ENCODE results near the gene HCN2.

Gene HCN2

DNA sequence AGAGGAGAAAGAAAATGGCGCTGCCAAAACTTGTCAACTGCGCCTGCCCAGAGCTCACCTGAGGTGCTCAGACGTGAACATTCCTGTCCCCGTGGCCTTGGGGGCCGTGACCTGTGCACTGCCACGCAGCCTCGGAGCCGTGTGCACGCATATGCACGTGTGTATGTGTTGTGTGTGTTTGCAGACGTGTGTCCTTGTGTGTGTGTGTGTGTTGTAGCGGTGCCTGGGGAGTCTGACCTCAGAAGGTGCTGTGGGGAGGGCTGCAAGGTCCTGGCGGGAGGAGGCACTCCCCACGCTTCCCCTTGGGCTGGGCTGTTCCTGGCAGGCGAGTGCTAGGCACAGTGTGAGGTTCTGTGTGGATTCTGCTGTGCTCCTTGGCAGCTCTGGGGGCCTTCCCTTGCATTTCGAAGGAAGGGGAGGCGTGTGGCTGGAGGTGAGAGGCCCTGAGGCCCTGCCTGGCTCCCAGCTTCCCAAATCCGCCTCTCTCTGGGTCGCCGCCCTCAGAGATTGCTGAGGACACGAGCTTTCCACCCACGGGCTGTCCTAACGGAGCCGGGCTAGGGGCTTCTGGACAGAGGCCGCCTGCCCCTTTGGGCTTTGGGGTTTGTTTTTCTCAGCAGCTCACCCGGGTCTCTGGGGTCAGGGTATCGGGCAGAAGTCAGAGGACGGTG is 12.8 kb upstream of the HCN2 start:
- DNase-seq (ENCODE audit: low read depth in 2 of 2): no peak
- H3K4me3 ChIP-seq (replicated peaks in 1 of 2; ENCODE audit: low read depth in 2 of 2, low read length in 2 of 2): no peak overlapping the region
- TF ChIP-seq, protein P1, sequence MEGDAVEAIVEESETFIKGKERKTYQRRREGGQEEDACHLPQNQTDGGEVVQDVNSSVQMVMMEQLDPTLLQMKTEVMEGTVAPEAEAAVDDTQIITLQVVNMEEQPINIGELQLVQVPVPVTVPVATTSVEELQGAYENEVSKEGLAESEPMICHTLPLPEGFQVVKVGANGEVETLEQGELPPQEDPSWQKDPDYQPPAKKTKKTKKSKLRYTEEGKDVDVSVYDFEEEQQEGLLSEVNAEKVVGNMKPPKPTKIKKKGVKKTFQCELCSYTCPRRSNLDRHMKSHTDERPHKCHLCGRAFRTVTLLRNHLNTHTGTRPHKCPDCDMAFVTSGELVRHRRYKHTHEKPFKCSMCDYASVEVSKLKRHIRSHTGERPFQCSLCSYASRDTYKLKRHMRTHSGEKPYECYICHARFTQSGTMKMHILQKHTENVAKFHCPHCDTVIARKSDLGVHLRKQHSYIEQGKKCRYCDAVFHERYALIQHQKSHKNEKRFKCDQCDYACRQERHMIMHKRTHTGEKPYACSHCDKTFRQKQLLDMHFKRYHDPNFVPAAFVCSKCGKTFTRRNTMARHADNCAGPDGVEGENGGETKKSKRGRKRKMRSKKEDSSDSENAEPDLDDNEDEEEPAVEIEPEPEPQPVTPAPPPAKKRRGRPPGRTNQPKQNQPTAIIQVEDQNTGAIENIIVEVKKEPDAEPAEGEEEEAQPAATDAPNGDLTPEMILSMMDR (IDR thresholded peaks at IDR 0.05; ENCODE audit: low read depth, low read length): no peak

GRCh38 chr19:577439-578392 is 12.0 kb upstream of the HCN2 start:
- H3K4me3 ChIP-seq (replicated peaks in 1 of 2; ENCODE audit: low read depth in 2 of 2, low read length in 2 of 2): no peak overlapping the region
- TF ChIP-seq, protein P1 (IDR thresholded peaks at IDR 0.05; ENCODE audit: low read depth, low read length): no peak
- no peak for DNase-seq (ENCODE audit: low read depth in 2 of 2)

DNA sequence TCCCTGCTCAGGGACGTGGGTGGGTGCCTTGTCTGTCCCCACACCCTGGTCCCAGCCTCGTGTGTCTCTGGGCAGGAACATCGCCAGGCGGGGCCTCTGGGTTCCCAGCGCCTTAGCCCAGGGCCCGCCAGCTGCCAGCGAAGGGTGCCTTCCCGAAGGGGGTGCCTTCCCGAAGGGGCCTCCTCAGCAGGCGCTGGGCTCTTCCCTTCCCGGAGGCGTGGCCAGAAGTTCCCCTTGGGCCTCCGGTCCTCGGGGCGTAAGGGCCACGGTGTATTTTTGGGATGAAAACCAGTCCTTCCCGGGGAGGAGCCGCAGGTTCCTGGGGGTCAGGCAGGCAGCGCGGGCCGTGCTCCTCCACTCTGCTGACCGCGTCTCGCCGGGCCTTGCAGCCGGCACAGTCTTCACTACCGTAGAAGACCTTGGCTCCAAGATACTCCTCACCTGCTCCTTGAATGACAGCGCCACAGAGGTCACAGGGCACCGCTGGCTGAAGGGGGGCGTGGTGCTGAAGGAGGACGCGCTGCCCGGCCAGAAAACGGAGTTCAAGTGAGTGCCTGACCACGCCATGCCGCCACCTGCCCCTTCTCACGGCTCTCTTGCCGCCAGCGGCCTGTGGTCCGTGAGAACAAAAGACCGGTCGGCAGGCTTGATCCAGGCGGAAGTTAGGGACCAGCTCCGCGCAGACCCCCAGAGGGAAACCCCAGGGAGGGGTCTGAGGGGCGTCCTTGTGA is 10.4 kb upstream of the HCN2 start:
- TF ChIP-seq, protein P1 (IDR thresholded peaks at IDR 0.05; ENCODE audit: low read depth, low read length): no peak
- no peak overlapping the region for H3K4me3 ChIP-seq (replicated peaks in 1 of 2; ENCODE audit: low read depth in 2 of 2, low read length in 2 of 2)
- no peak for DNase-seq (ENCODE audit: low read depth in 2 of 2)

DNA sequence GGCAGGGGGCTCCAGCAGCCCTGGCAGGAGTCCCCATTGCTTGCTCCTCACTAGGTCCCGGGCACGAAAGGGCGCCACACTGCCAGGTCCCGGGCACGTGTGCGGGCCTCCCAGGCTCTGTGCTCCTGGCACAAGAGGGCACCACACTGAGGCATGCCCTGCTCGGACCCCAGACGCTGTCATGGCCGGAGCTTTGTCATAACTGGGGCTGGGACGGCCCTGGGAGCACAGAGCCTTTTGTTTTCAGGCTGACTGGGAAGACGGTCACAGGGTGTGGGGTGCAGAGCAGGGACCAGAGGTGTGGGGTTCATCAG is 9.9 kb upstream of the HCN2 start:
- no peak for DNase-seq (ENCODE audit: low read depth in 2 of 2)
- TF ChIP-seq, protein P1 (IDR thresholded peaks at IDR 0.05; ENCODE audit: low read depth, low read length): no peak
- H3K4me3 ChIP-seq (replicated peaks in 1 of 2; ENCODE audit: low read depth in 2 of 2, low read length in 2 of 2): no peak overlapping the region

DNA sequence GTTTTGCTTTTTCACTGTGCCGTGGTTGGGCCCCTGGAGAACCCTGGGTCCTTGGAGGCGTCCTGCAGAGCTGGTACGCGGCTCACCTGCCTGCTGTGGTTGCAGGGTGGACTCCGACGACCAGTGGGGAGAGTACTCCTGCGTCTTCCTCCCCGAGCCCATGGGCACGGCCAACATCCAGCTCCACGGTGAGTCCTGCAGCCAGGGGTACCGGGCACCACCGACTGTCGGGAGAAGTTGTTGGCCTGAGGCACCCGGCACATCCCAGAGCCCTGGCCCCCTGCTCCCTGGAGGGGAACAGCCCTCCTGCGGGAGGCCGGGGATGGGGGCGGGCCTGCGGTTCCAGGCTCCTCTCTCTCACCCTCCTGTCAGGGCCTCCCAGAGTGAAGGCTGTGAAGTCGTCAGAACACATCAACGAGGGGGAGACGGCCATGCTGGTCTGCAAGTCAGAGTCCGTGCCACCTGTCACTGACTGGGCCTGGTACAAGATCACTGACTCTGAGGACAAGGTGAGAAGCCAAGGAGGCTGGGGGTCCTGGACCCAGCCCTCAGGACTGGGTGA is 9.3 kb upstream of the HCN2 start:
- no peak overlapping the region for H3K4me3 ChIP-seq (replicated peaks in 1 of 2; ENCODE audit: low read depth in 2 of 2, low read length in 2 of 2)
- TF ChIP-seq, protein P1 (IDR thresholded peaks at IDR 0.05; ENCODE audit: low read depth, low read length): no peak
- DNase-seq (ENCODE audit: low read depth in 2 of 2): no peak

- no peak overlapping the region for H3K4me3 ChIP-seq (replicated peaks in 1 of 2; ENCODE audit: low read depth in 2 of 2, low read length in 2 of 2)
- TF ChIP-seq, protein P1 (IDR thresholded peaks at IDR 0.05; ENCODE audit: low read depth, low read length): no peak
- no peak for DNase-seq (ENCODE audit: low read depth in 2 of 2)
These were observed 8.1 kb upstream of the HCN2 start for GRCh38 chr19:581399-582111.
